G401 (cell line): ENCODE measurements around the gene JAML. TPM values are rescaled to one million over a fixed set of nuclear protein-coding genes. Genes with fewer than 3 reads are reported as not detected.

Source experiments
- DNase-seq: peaks from one replicate; pipeline ENCODE4 v3.0.0-alpha.2; 2015; ENCODE audit warnings: low spot score
- in situ Hi-C: cut with HindIII; loops from 2 replicates; pipeline ENCODE4 v1.10.0; 2016; ENCODE audit warnings: low sequenced_read_pairs, mixed read lengths
- total RNA-seq: library from RNA; depleted of rRNA; stranded (reverse); fragments of >200 nt; shearing (Covaris generic); gene quantifications from 2 replicates; pipeline ENCODE4 v1.2.3, GENCODE V29; 2014; rRNA removed

Gene JAML
- total RNA-seq, 1 experiment from 2014 or later = not detected

GRCh38 chr11:118154641-118155040, 70.2 kb downstream of the JAML start:
- in situ Hi-C loops = no loop called here
- DNase-seq = no peak

GRCh38 chr11:118153976-118154375, 70.8 kb downstream of the JAML start:
- DNase-seq = no peak
- in situ Hi-C loops = no loop called here

- in situ Hi-C loops = no loop called here
- DNase-seq = no peak
Measured at GRCh38 chr11:118153516-118153915, 71.3 kb downstream of the JAML start.

- in situ Hi-C loops = no loop called here
- peak; percentile 85 for DNase-seq
Measured at GRCh38 chr11:118152552-118153471, 72.0 kb downstream of the JAML start, which contains the start of gene SCN4B. SCN4B (minus strand) TSS chr11:118152823; CDS start chr11:118152673, 150 bp downstream.

GRCh38 chr11:118152020-118152551, 72.7 kb downstream of the JAML start:
- in situ Hi-C loops = no loop called here
- no peak for DNase-seq

- DNase-seq = peak; percentile 70
- in situ Hi-C loops = no loop called here
Measured at GRCh38 chr11:118151431-118151830, 73.4 kb downstream of the JAML start.

GRCh38 chr11:118149493-118149892, 75.3 kb downstream of the JAML start:
- in situ Hi-C loops = no loop called here
- DNase-seq = no peak

- in situ Hi-C loops = no loop called here
- DNase-seq = no peak
Measured at GRCh38 chr11:118148856-118149255, 76.0 kb downstream of the JAML start.

GRCh38 chr11:118148240-118148639, 76.6 kb downstream of the JAML start:
- in situ Hi-C loops = no loop called here
- DNase-seq = no peak

GRCh38 chr11:118147502-118147901, 77.3 kb downstream of the JAML start:
- in situ Hi-C loops = no loop called here
- no peak for DNase-seq

- in situ Hi-C loops = no loop called here
- no peak for DNase-seq
Measured at GRCh38 chr11:118146554-118146953, 78.3 kb downstream of the JAML start.

- in situ Hi-C loops = no loop called here
- peak; percentile 94 for DNase-seq
Measured at GRCh38 chr11:118145285-118146227, 79.3 kb downstream of the JAML start.

- in situ Hi-C loops = no loop called here
- peak; percentile 68 for DNase-seq
Measured at GRCh38 chr11:118144301-118145268, 80.2 kb downstream of the JAML start.

Other genes starting within 250 kb of the JAML start
- not detected in 2 replicates for gene IL10RA, start 238.6 kb downstream of the JAML start, total RNA-seq
- not detected in 2 replicates for gene TMPRSS4, start 147.9 kb downstream of the JAML start, total RNA-seq
- gene SMIM35, start 138.0 kb downstream of the JAML start, total RNA-seq = not detected in 2 replicates
- not detected in 2 replicates for gene SCN4B, start 72.2 kb downstream of the JAML start, total RNA-seq
- 0.10 TPM in 1 of 2 replicates, not detected in the other for gene SCN2B, start 48.4 kb downstream of the JAML start, total RNA-seq
- gene MPZL3, start 27.4 kb upstream of the JAML start, total RNA-seq = not detected in 2 replicates
- not detected in 2 replicates for gene MPZL2, start 39.3 kb upstream of the JAML start, total RNA-seq
- not detected in 2 replicates for gene CD3E, start 79.7 kb upstream of the JAML start, total RNA-seq
- gene CD3D, start 117.7 kb upstream of the JAML start, total RNA-seq = not detected in 2 replicates
- gene CD3G, start 119.3 kb upstream of the JAML start, total RNA-seq = not detected in 2 replicates
- 24.3 and 35.0 TPM in 2 replicates for gene UBE4A, start 134.6 kb upstream of the JAML start, total RNA-seq
- gene ATP5MG, start 176.6 kb upstream of the JAML start, total RNA-seq = 146 and 244 TPM in 2 replicates
- gene KMT2A, start 211.5 kb upstream of the JAML start, total RNA-seq = 6.6 and 20.5 TPM in 2 replicates